ENCODE data around the gene STEAP2. TPM values are rescaled to one million over a fixed set of nuclear protein-coding genes. Genes with fewer than 3 reads are reported as not detected.

STEAP2 gene
- total RNA-seq, 4 donors from 2014 or later, result 3.1 to 15.4 (median 7.0) TPM

DNA sequence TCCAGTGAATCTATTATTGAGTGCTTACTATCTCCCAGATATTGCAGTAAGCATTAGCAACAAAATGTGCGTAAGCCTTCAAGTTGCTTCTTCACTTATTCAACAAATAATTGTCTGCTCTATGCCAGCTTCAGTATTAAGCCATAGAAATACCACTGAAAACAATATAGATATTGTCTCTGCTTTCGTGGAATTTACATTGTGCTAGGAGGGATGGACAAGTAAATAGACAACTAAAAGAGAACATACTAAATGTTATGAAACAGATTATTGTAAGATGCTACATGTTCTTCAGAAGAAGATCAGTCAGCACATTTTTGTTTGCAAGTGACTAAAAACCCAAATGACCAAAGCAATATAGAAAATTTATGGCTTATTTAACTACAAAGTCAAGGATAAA lies 60.7 kb downstream of the STEAP2 start:
- Histone ChIP-seq H3K4me3 (no peak overlapping the region), H3K9me3 (no peaks in the 10 kb centered on the region), H3K4me1 (no peaks in the 10 kb centered on the region), H3K36me3 (no peaks in the 10 kb centered on the region), H3K27ac (no peak overlapping the region), H3K27me3 (no peaks in the 10 kb centered on the region)
- DNase-seq, result no peak
- intact Hi-C loops (cut with DNase I), result no loop called here
- 85 to 88% methylated on average over 2 of the region's 2 CpGs for WGBS, 2 donors
- TF ChIP-seq, protein P1, sequence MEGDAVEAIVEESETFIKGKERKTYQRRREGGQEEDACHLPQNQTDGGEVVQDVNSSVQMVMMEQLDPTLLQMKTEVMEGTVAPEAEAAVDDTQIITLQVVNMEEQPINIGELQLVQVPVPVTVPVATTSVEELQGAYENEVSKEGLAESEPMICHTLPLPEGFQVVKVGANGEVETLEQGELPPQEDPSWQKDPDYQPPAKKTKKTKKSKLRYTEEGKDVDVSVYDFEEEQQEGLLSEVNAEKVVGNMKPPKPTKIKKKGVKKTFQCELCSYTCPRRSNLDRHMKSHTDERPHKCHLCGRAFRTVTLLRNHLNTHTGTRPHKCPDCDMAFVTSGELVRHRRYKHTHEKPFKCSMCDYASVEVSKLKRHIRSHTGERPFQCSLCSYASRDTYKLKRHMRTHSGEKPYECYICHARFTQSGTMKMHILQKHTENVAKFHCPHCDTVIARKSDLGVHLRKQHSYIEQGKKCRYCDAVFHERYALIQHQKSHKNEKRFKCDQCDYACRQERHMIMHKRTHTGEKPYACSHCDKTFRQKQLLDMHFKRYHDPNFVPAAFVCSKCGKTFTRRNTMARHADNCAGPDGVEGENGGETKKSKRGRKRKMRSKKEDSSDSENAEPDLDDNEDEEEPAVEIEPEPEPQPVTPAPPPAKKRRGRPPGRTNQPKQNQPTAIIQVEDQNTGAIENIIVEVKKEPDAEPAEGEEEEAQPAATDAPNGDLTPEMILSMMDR (IDR thresholded peaks at IDR 0.05), result no peak
- no peak for TF ChIP-seq POLR2A (IDR thresholded peaks at IDR 0.05)

DNA sequence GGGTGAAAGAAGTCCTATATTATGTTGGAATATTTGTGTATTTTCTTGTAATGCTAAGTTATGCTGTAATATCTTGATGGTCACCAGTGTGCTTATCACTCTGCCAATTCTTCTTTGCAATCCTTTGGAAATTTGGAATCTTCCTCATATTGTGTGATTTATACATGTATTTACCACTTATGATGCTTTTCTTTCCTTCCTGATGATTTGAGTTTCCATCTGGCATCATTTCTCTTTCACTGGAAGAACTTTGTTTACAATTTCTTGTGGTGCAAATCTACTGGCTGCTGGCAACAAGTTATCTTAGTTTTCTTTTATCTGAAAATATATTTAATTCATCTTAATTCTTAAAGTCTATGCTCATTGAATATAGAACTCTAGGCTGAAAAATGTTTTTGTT lies 62.6 kb downstream of the STEAP2 start:
- no peak overlapping the region for H3K4me3 ChIP-seq
- no peak for TF ChIP-seq POLR2A (IDR thresholded peaks at IDR 0.05)
- TF ChIP-seq, protein P1 (IDR thresholded peaks at IDR 0.05), result no peak
- intact Hi-C loops (cut with DNase I), result no loop called here
- no peaks in the 10 kb centered on the region for H3K27me3 ChIP-seq
- no peaks in the 10 kb centered on the region for H3K36me3 ChIP-seq
- no peaks in the 10 kb centered on the region for H3K4me1 ChIP-seq
- no peak overlapping the region for H3K27ac ChIP-seq
- DNase-seq, result no peak
- H3K9me3 ChIP-seq, result no peaks in the 10 kb centered on the region

DNA sequence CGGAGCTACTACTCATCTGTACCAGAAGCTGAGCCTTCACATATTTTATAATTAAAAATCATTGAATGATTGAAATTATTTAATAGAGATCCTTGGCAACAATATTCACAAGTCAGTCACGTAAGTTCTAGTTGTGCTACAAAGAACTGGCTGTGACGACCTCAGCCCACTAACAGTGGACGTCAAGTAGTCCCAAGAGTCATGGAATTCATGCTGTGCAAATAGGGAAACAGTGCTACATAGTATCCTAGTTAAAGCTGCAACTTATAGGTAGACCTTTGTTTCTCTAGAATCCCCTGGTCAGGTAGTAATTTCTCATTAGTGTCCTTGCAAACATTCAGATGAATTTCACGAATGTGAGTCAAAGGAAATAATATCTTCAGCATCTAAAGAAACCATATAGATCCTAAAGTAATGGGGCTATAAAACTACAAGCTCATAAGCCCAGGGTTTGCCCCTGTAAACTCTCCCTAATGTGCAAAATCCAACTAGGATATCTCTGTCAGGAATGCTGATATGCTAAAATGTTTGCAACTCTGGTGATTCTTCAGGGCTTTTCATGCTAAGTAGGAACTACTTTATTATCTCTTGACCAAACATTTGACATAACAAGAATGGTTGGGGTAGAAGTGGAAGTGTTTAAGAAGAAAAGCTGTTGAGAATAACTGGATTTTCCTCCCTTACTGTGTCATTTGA lies 64.6 kb downstream of the STEAP2 start:
- no peak for DNase-seq
- Histone ChIP-seq H3K4me1 (no peaks in the 10 kb centered on the region), H3K36me3 (peaks cover 0 to 6% (median 0%) of the 10 kb centered on the region in 3 donors), H3K27ac (no peak overlapping the region), H3K27me3 (no peaks in the 10 kb centered on the region), H3K4me3 (no peak overlapping the region), H3K9me3 (no peaks in the 10 kb centered on the region)
- no peak for TF ChIP-seq POLR2A (IDR thresholded peaks at IDR 0.05)
- TF ChIP-seq, protein P1 (IDR thresholded peaks at IDR 0.05), result no peak
- intact Hi-C loops (cut with DNase I), result no loop called here
- 58 to 70% methylated on average over 4 to 5 of the region's 5 CpGs for WGBS, 2 donors

Small RNA genes within 50 kb of the gene (small RNA-seq; reads per million reads assigned to genes)
- 0 reads per million in 4 donors for gene RF00019

Other genes with a start within 250 kb of the STEAP2 start
- gene STEAP1, start 57.3 kb upstream of the STEAP2 start, total RNA-seq, result 10 to 100 TPM; 15.6 to 28.1 (median 21.7) TPM
- 1 to 10 TPM; 1.8 to 9.0 (median 2.0) TPM for gene CFAP69, start 33.4 kb downstream of the STEAP2 start, total RNA-seq
- not detected for gene FAM237B, start 109.6 kb downstream of the STEAP2 start, total RNA-seq
- gene GTPBP10, start 135.0 kb downstream of the STEAP2 start, total RNA-seq, result 10 to 100 TPM; 12.2 to 21.1 (median 13.0) TPM
- gene CLDN12, start 191.7 kb downstream of the STEAP2 start, total RNA-seq, result 10 to 100 TPM; 13.0 to 24.3 (median 21.2) TPM

Data from esophagus squamous epithelium (tissue), 5 donors.